ENCODE data around the gene SEH1L.

- TF ChIP-seq CTCF (conservative IDR thresholded peaks at IDR 0.05 in 1 of 2, IDR thresholded peaks at IDR 0.05 in 1 of 2; ENCODE audit: extremely low read depth in 1 of 2, insufficient read depth in 1 of 2, low read depth in 1 of 2, low read length in 2 of 2) (no peak), EZH2 (IDR thresholded peaks at IDR 0.05; ENCODE audit: borderline replicate concordance, low read length) (no peak)
Observed at GRCh38 chr18:13017247-13017875, 69.5 kb downstream of the SEH1L start.

Data from mammary epithelial cell (primary cell).